DMS114 treated with DMSO at 0.1 percent for 48 hours (cell line): ENCODE measurements around the gene HOXD9.

Experiments
- DNase-seq: peaks from one replicate; lab custom pipeline; 2025; ENCODE audit not compliant: unreplicated experiment; lab: John Stamatoyannopoulos, UW

The HOXD9 gene

GRCh38 chr2:176164611-176165369 is 42.3 kb downstream of the HOXD9 start:
- DNase-seq = no peak

GRCh38 chr2:176165370-176166050 is 43.0 kb downstream of the HOXD9 start:
- DNase-seq = no peak

GRCh38 chr2:176166272-176166671 is 43.8 kb downstream of the HOXD9 start:
- no peak for DNase-seq

- no peak for DNase-seq
These were observed 44.9 kb downstream of the HOXD9 start for GRCh38 chr2:176167398-176167797.

- DNase-seq = no peak
These were observed 46.7 kb downstream of the HOXD9 start for GRCh38 chr2:176169181-176169580.

- no peak for DNase-seq
These were observed 47.2 kb downstream of the HOXD9 start for GRCh38 chr2:176169711-176170110.

GRCh38 chr2:176170602-176171305 is 48.2 kb downstream of the HOXD9 start:
- no peak for DNase-seq

GRCh38 chr2:176171351-176172006 is 49.0 kb downstream of the HOXD9 start:
- DNase-seq = no peak

- no peak for DNase-seq
These were observed 49.7 kb downstream of the HOXD9 start for GRCh38 chr2:176172007-176172894.

- no peak for DNase-seq
These were observed 50.5 kb downstream of the HOXD9 start for GRCh38 chr2:176172895-176173566.

- DNase-seq = no peak
These were observed 51.3 kb downstream of the HOXD9 start for GRCh38 chr2:176173567-176174381.

- no peak for DNase-seq
These were observed 51.9 kb downstream of the HOXD9 start for GRCh38 chr2:176174382-176174823.
